Esophagus muscularis mucosa (tissue), 4 donors: ENCODE results near the gene SPTB. TPM values are rescaled to one million over a fixed set of nuclear protein-coding genes. Genes with fewer than 3 reads are reported as not detected.

Source experiments
- DNase-seq: peaks from one replicate; pipeline ENCODE4 v3.0.0-alpha.2; 2017; ENCODE audit errors: extremely low spot score
- H3K27ac ChIP-seq, 4 donors: fragments of 200-600 bp; sonication (generic); replicated peaks in 1 of 4; 1 replicate in 3 of 4; 2 replicates in 1 of 4; pipeline ENCODE4 v1.5.1; 2016 to 2019; ENCODE audit warnings: mild to moderate bottlenecking in 1 of 4
- H3K27me3 ChIP-seq, 4 donors: fragments of 200-600 bp; sonication (generic); one replicate each; pipeline versions ENCODE4 v1.5.1 to v1.6.0; 2016 to 2019
- H3K36me3 ChIP-seq, 4 donors: fragments of 200-600 bp; sonication (generic); one replicate each; pipeline ENCODE4 v1.5.1; 2016 to 2019
- H3K4me1 ChIP-seq, 4 donors: fragments of 200-600 bp; sonication (generic); one replicate each; pipeline ENCODE4 v1.5.1; 2016 to 2019
- H3K4me3 ChIP-seq, 4 donors: fragments of 200-600 bp; sonication (generic); 1 replicate in 2 of 4; 2 replicates in 2 of 4; pipeline ENCODE4 v1.5.1; 2016 to 2019; ENCODE audit warnings: mild to moderate bottlenecking in 4 of 4, moderate library complexity in 1 of 4
- H3K9me3 ChIP-seq, 4 donors: fragments of 200-600 bp; sonication (generic); 1 replicate in 3 of 4; 2 replicates in 1 of 4; pipeline ENCODE4 v1.5.1; 2016 to 2019
- CTCF ChIP-seq, 3 experiments: fragments of 200-600 bp in 2 of 3; fragments of 450-650 bp in 1 of 3; sonication (generic) in 2 of 3; IDR thresholded peaks; one replicate each; pipeline ENCODE4 v1.5.1; 2017 to 2019; ENCODE audit warnings: antibody characterized with exemption in 3 of 3, mild to moderate bottlenecking in 2 of 3, moderate library complexity in 1 of 3
- EP300 ChIP-seq: sonication (generic); formaldehyde crosslinking; IDR thresholded peaks from one replicate; pipeline ENCODE4 v1.6.1; 2017; ENCODE audit warnings: antibody characterized with exemption
- POLR2A ChIP-seq: fragments of 450-650 bp; IDR thresholded peaks from one replicate; pipeline ENCODE4 v1.6.1; 2017; ENCODE audit warnings: antibody characterized with exemption, moderate library complexity, mild to moderate bottlenecking, low read depth
- POLR2AphosphoS5 ChIP-seq, 2 donors: sonication (generic); formaldehyde crosslinking; IDR thresholded peaks; one replicate each; pipeline ENCODE4 v1.6.1; 2017; ENCODE audit warnings: antibody characterized with exemption in 2 of 2
- WGBS: methylation state at CpG from one replicate; pipeline ENCODE4 v1.1.5; 2018; 5-methylcytosine and 5-hydroxymethylcytosine counted together
- intact Hi-C: fragments of 100-400 bp; cut with DNase I; formaldehyde crosslinking; loops from one replicate; pipeline ENCODE4 v1.15.1; 2023
- total RNA-seq, 4 donors: library from RNA; depleted of rRNA; stranded (reverse); fragments of >200 nt; gene quantifications; one replicate each; pipeline versions ENCODE4 v1.1.0 to v1.2.1, GENCODE V29; 2016

Gene SPTB
- total RNA-seq, 4 donors from 2014 or later = 0.83 to 2.5 (median 1.8) TPM

GRCh38 chr14:64762044-64763034, 117.4 kb downstream of the SPTB start:
- Histone ChIP-seq H3K27ac (peak overlapping the region; percentile 60 to 80 (median 66)), H3K4me1 (peaks cover 45 to 67% (median 62%) of the 10 kb centered on the region in 4 donors), H3K9me3 (no peaks in the 10 kb centered on the region), H3K36me3 (peaks cover 0 to 24% (median 0%) of the 10 kb centered on the region in 4 donors), H3K27me3 (no peaks in the 10 kb centered on the region), H3K4me3 (peak overlapping the region in 3 of 4 donors; percentile 12 to 31 (median 13))
- DNase-seq = no peak
- intact Hi-C loops = loop anchor here (10.0 kb wide), 1 partner anchor 228 kb away; no protein-coding TSS in a partner anchor
- 19% methylated on average over 15 of the region's 19 CpGs for WGBS
- peak; percentile 23 to 27 for TF ChIP-seq POLR2AphosphoS5 (IDR thresholded peaks at IDR 0.05)
- no peak for TF ChIP-seq POLR2A
- no peak for TF ChIP-seq CTCF (IDR thresholded peaks at IDR 0.05)

GRCh38 chr14:64761441-64762043, 118.2 kb downstream of the SPTB start:
- no peak for TF ChIP-seq POLR2AphosphoS5 (IDR thresholded peaks at IDR 0.05)
- no peak for TF ChIP-seq POLR2A
- TF ChIP-seq EP300 = no peak
- Histone ChIP-seq H3K27me3 (no peaks in the 10 kb centered on the region), H3K27ac (peak overlapping the region; percentile 60 to 80 (median 66)), H3K4me3 (no peak overlapping the region), H3K9me3 (no peaks in the 10 kb centered on the region), H3K36me3 (peaks cover 0 to 16% (median 0%) of the 10 kb centered on the region in 4 donors), H3K4me1 (peaks cover 50 to 71% (median 63%) of the 10 kb centered on the region in 4 donors)
- intact Hi-C loops = loop anchor here (10.0 kb wide), 1 partner anchor 227 kb away; no protein-coding TSS in a partner anchor
- no peak for DNase-seq
- WGBS = 18% methylated on average over 5 of the region's 5 CpGs

GRCh38 chr14:64760916-64761315, 118.8 kb downstream of the SPTB start:
- intact Hi-C loops = loop anchor here (10.0 kb wide), 1 partner anchor 226 kb away; no protein-coding TSS in a partner anchor
- WGBS = 90% methylated on average over 5 of the region's 5 CpGs
- no peaks in the 10 kb centered on the region for H3K27me3 ChIP-seq
- peaks cover 50 to 71% (median 63%) of the 10 kb centered on the region in 4 donors for H3K4me1 ChIP-seq
- no peak overlapping the region for H3K27ac ChIP-seq
- no peak for TF ChIP-seq CTCF (IDR thresholded peaks at IDR 0.05)
- no peak for TF ChIP-seq EP300
- TF ChIP-seq POLR2AphosphoS5 (IDR thresholded peaks at IDR 0.05) = no peak
- TF ChIP-seq POLR2A = no peak
- DNase-seq = no peak
- no peak overlapping the region for H3K4me3 ChIP-seq
- H3K9me3 ChIP-seq = no peaks in the 10 kb centered on the region
- peaks cover 0 to 10% (median 0%) of the 10 kb centered on the region in 4 donors for H3K36me3 ChIP-seq

GRCh38 chr14:64760146-64760755, 119.5 kb downstream of the SPTB start:
- intact Hi-C loops = loop anchor here (10.0 kb wide), 1 partner anchor 225 kb away; no protein-coding TSS in a partner anchor
- Histone ChIP-seq H3K4me3 (no peak overlapping the region), H3K4me1 (peaks cover 50 to 71% (median 63%) of the 10 kb centered on the region in 4 donors), H3K27ac (no peak overlapping the region), H3K9me3 (no peaks in the 10 kb centered on the region), H3K36me3 (peaks cover 0 to 3% (median 0%) of the 10 kb centered on the region in 4 donors), H3K27me3 (no peaks in the 10 kb centered on the region)
- TF ChIP-seq CTCF (IDR thresholded peaks at IDR 0.05) (peak; percentile 34 to 57 (median 46)), POLR2A (no peak)
- 75% methylated on average over 8 of the region's 8 CpGs for WGBS
- DNase-seq = no peak
